ENCODE measurements around the gene TTL.
"Not testable (repeated sequence)": the region's sequence is repeated elsewhere in the genome, so short reads cannot be mapped to it uniquely, and the experiment has no call there.

TTL gene

DNA sequence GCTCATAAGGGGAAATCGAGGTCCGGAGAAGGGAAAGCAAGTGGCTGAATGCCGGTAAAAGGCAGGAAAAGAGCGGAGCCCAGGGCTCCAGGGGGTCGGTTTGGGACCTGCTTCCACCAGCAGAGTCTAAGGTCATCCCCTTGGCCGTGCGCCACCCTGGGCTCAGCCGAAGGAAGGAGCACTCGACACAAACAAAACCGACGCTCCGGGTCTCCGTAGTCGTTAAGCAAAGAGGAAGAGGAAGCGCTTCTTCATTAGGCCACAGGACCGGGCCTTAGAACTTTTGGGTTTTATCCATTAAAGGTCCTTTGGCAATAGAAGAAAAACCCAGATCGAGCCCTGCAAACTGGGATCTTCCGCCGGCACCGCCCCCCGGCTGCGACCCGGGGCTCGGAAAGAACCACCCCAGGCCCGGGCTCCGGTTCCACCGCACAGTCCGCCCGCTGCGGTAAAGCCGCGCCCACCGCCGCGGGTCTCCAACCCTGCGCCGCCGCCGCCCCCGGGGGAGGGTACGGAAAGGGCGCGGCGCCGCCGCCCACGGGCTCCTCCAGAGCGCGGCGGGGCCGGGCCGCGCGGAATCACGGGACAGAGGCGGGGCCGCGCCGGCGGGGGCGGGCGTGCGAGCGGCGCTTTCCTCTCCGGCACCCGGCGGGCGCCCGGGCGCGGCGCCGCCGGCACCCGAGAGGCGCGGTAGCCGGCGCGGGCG is at the start of gene TTL:
TTL (plus strand) TSS at position 629 of the 706 bp plus-strand sequence. CDS start 189 bp downstream, outside the sequence.
- peak; percentile 59 to 74 for DNase-seq

- DNase-seq: not testable (repeated sequence)
Measured at GRCh38 chr2:112432390-112432734, 49.6 kb upstream of the TTL start.

GRCh38 chr2:112432735-112433479 is 49.0 kb upstream of the TTL start:
- DNase-seq: not testable (repeated sequence)

GRCh38 chr2:112433480-112433879 is 48.5 kb upstream of the TTL start, which contains the start of gene RGPD8:
RGPD8 (minus strand) TSS chr2:112433645; CDS start chr2:112433453, 192 bp downstream.
- DNase-seq: not testable (repeated sequence)

DNA sequence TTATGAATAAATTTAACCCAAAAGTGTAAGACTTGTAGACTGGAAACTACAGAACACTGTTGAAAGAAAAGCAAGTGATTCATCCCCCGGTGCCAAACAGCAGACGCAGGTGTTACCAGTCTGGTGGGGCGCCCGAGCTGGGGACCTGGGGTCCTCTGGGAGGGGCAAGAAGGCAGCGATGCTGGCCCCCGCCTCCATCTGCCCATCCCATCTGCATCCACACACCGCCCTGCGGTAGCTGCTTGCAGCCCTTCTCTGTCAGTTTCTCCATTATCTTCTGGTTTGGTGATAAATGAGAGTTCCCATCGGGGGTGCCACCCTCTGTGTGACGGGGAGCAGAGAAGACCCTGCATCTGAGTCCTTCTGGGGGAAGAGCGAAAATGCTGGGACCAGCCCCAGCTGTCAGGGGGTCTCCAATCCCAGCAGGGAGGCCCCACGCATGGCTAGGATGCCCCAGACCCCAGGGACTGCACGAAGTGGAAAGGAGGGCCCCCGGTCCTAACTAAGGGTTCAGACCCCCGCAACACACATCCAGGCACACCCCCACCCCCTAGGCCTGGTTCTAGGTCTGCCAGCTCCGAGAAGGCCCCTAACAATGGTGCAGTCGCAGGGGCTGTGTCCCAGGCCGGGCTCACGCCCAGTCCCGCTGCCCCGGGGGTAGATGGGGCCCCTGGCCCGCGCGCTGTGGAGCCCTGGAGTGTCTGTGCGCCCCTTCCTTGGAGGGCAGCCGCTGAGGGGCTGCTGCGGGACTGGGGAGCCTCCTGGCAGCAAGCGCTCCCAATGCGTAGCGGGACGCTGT is 47.8 kb upstream of the TTL start:
- DNase-seq: no peak

GRCh38 chr2:112434890-112435715 is 46.9 kb upstream of the TTL start:
- DNase-seq: not testable (repeated sequence)

- DNase-seq: not testable (repeated sequence)
Measured at GRCh38 chr2:112435716-112436431, 46.1 kb upstream of the TTL start.

DNA sequence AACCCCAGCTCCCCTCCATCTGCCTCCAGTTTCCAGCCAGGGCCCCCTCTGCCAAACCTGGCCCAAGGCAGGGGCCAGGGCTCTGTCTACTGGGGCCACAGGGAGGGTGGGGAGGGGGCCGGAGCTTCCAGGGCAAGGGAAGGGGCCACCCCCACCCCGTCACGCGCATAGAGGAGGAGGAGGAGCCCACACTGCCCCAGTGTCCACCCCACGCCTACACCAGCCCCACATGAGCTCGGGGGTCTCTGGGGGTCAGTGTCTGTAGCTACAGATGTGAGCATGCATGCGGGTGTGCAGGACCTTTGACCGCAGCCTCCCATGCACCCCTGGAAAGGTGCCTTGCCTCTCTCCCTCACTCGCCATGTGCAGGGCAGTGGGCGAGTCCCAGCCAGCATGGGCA is 45.0 kb upstream of the TTL start:
- DNase-seq: not testable (repeated sequence)

DNA sequence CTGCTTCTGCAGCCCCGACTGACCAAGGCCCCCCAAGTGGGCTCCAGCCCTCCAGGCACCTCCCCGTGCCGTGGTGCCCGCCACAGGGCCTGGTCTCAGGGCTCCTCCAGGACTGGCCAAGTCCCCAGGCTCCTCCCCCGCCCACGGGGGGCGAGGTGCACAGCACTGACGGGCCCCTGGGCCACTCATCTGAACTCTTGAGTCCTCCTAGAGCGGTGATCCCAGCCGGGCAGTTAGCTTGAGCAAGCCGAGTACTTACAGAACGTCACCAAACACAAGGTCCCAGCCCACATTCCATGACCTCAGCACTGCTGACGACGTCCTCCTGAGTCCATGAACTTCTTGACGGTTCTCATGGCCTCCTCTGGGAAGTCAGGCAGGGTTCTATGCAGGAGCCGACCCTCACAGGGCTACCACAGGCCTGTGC is 44.5 kb upstream of the TTL start:
- DNase-seq: not testable (repeated sequence)

DNA sequence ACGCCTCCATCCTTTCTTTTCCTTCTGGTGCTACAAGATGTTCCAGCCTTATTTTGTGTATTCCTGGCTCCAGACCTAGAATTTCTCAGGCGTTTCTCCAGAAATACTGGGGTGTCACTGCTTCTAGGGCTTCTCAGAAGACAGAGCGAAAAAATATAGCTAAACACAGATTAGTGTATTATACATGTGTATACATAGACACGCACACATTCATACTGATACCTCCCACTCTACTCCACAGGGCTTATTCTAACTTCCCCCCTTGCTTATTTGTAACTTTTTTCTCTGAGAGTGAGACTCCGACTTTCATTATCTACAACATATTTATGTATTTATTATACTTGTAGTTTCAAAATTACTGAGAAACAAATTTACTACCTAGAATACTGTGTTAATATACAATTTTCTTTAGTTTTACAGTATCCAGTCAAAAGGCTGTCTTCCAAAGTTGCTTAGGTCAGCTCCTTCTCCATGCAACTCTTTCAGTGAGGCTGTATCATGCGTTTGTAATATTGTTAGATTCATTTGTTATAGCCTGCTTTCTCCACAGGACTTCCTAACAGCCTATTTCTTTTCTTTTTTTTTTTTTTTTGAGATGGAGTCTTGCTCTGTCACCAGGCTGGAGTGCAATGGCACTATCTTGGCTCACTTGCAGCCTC is 43.2 kb upstream of the TTL start:
- not testable (repeated sequence) for DNase-seq

- not testable (repeated sequence) for DNase-seq
Measured at GRCh38 chr2:112444256-112444655, 37.7 kb upstream of the TTL start.

GRCh38 chr2:112449854-112450253 is 32.1 kb upstream of the TTL start:
- DNase-seq: no peak

GRCh38 chr2:112451317-112451716 is 30.6 kb upstream of the TTL start:
- DNase-seq: no peak

GRCh38 chr2:112454586-112454985 is 27.4 kb upstream of the TTL start:
- no peak for DNase-seq

- DNase-seq: no peak
Measured at GRCh38 chr2:112459372-112459771, 22.6 kb upstream of the TTL start.

DNA sequence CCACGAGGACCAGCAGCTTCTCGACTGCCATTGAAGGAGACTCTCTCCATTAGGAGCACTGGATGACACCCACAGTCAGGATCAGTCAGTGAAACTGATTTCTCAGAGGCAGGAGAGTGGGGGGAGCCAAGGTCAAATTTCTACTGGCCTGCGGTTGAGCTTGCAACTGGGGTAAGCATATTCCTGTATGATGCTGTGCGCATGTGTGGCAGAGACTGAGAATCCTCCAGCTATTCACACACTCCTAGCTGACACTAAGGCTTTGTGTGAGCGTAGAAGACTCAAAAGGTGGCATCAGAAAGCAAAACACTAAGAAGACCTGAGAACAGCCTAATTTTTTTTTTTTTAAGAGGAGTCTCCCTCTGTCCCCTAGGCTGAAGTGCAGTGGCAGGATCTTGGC is 19.8 kb upstream of the TTL start:
- no peak for DNase-seq

DNA sequence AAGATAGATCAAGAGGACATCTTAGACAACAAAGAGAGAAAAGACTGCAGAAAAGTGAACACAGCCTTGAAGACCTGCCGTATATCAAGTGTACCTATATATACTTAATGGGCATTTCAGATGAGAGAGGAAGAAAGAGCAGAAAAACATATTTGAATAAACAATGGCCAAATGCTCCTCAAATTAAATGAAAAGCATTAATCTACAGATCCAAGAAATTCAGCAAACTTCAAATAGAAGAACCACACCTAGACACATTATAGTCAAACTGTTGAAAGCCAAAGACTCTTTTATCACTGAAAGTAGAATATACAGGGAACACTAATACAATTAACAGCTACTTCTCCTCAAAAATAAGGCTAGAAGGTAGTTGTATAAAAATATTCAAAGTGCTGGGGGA is 18.7 kb upstream of the TTL start:
- no peak for DNase-seq

- DNase-seq: peak in 1 of 2 experiments; percentile 3
Measured at GRCh38 chr2:112465382-112465781, 16.6 kb upstream of the TTL start.

- DNase-seq: no peak
Measured at GRCh38 chr2:112472547-112473263, 9.3 kb upstream of the TTL start.

DNA sequence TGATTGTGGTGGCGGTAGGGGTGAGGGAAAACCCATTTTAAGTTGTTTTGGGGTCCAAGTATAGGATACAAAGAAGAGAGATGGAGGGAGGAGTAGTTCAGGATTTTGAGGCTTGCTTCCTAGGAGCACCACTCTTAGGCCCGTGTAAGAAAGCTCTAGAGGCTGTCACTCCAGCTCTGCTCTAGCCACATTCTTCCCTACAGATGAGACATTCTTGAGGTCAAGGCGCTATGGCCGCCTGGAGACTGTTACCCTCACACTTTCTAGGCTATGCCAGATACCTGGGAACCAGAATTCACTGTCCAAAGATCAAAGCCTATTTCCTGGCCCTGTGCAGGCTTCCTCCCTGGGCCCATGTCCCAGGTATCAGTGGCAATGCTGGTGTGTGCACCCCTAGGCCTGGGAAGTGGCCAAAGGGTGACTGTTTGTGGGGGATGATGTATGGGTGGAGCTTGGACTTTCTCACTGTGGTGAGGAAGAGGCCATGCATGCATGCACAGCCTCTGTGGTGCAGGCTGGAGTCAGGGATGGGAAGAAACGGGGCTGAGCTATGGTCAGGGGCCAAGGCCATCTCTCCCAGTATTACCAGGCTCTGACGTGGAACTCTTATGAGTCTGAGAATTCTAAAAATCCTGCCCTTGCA is 7.0 kb upstream of the TTL start:
- DNase-seq: no peak
